Smooth muscle cell of the coronary artery (primary cell): ENCODE results near the gene ANXA1. TPM values are rescaled to one million over a fixed set of nuclear protein-coding genes. Genes with fewer than 3 reads are reported as not detected.

Source experiments
- total RNA-seq: library from RNA; depleted of rRNA; stranded (reverse); fragments of >200 nt; gene quantifications from 2 replicates; pipeline ENCODE4 v1.2.3, GENCODE V29; 2014; ENCODE audit warnings: low replicate concordance

ANXA1 gene, protein sequence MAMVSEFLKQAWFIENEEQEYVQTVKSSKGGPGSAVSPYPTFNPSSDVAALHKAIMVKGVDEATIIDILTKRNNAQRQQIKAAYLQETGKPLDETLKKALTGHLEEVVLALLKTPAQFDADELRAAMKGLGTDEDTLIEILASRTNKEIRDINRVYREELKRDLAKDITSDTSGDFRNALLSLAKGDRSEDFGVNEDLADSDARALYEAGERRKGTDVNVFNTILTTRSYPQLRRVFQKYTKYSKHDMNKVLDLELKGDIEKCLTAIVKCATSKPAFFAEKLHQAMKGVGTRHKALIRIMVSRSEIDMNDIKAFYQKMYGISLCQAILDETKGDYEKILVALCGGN
- 581 and 622 TPM in 2 replicates for total RNA-seq

DNA sequence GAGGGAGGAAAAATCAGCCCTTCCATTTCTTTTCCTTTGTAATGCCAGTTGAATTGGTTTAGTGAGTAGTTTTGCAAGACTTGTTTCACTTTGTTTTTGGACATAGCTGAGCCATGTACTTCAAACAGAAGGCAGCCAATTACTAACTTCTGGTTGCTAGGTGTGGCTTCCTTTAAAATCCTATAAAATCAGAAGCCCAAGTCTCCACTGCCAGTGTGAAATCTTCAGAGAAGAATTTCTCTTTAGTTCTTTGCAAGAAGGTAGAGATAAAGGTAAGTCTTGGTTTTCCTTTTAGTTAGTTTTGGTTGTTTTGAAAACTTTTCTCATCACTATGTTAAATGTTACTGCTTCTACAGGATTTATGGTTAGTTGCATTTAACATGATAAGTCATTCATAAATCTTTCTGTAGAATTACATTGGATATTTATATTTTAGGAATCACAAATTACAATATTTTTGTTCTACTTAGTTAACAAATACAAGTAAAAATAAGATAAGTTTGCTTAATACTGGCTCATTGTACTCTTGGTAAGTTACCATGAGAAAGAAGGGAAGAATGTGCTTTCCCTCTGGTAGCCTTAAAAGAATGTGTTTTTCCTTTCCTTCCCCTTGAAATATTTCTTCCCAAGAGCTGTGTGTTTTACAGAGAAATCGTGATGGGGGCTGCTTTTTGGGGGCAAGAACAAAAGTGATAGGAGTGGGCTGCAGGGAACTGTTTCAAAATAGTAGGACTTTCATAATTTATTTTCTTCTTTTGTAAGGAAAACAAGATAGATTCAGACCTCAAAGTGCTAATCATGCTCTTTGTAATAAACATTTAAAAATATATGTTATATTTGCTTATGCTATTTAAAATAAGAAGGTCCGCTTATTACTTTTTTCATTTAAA is at the start of gene ANXA1:
Gene ANXA1 (plus strand): TSS at position 213 of the 890 bp plus-strand sequence. CDS start 6,671 bp downstream, outside the sequence.

Other genes starting within 250 kb of the ANXA1 start
- 11.6 and 28.2 TPM in 2 replicates for gene ALDH1A1, start 198.8 kb upstream of the ANXA1 start, total RNA-seq